Uterus (tissue), 2 donors: Measurements from ENCODE around the gene GPR42.

ENCODE experiments used
- POLR2A ChIP-seq, 2 donors: fragments of 450-650 bp; IDR thresholded peaks; one replicate each; pipeline ENCODE4 v1.6.1; 2016; ENCODE audit warnings: antibody characterized with exemption in 2 of 2, mild to moderate bottlenecking in 1 of 2, moderate library complexity in 1 of 2
- TF ChIP-seq, protein P1 (sequence below), 4 experiments: fragments of 200-600 bp in 2 of 4; fragments of 450-650 bp in 2 of 4; sonication (generic) in 2 of 4; IDR thresholded peaks; one replicate each; pipeline ENCODE4 v1.5.1; 2016 to 2019; ENCODE audit warnings: antibody characterized with exemption in 4 of 4, mild to moderate bottlenecking in 2 of 4, moderate library complexity in 1 of 4

DNA sequence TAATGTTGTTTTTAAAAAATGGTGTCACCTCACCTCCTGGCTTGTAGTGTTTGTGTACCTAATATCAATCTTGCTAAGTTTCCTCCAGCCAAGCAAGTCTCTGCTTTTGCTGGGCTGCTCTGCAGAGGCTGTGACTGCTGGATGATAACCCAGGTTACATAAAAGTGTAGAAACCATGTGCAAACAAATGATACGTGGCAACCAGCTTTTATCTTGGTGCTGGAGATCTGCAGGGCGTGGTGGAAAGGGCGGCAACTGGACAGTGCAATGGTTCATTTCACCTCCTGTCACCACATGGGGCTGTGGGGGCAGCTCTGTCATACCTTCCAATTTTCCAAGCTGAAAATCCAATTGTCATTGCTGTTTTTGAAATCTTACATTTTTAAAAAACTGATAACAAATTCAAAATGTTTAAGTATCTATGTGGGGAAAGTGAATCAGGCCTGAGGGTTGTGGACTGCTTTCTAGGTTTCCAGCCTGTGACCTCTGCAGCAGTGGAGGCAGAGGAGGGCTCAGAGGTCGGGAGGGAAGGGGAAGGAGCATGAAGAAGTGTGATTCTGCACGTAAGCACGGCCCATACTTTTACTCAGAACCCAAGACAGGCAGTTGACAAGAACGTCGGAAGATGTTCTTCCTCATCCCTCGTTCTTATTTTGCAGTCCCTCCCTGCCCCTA lies 9.7 kb downstream of the GPR42 start:
- no peak for TF ChIP-seq POLR2A (IDR thresholded peaks at IDR 0.05)
- TF ChIP-seq, protein P1, sequence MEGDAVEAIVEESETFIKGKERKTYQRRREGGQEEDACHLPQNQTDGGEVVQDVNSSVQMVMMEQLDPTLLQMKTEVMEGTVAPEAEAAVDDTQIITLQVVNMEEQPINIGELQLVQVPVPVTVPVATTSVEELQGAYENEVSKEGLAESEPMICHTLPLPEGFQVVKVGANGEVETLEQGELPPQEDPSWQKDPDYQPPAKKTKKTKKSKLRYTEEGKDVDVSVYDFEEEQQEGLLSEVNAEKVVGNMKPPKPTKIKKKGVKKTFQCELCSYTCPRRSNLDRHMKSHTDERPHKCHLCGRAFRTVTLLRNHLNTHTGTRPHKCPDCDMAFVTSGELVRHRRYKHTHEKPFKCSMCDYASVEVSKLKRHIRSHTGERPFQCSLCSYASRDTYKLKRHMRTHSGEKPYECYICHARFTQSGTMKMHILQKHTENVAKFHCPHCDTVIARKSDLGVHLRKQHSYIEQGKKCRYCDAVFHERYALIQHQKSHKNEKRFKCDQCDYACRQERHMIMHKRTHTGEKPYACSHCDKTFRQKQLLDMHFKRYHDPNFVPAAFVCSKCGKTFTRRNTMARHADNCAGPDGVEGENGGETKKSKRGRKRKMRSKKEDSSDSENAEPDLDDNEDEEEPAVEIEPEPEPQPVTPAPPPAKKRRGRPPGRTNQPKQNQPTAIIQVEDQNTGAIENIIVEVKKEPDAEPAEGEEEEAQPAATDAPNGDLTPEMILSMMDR (IDR thresholded peaks at IDR 0.05), result no peak
